GM18867 (cell line): ENCODE data around the gene AGR2.
"Not testable (repeated sequence)": the region's sequence is repeated elsewhere in the genome, so short reads cannot be mapped to it uniquely, and the experiment has no call there.

Source experiments
- ATAC-seq: cut with Tn5 transposase; IDR thresholded peaks from one replicate; pipeline ENCODE4 v1.9.1; 2021; ENCODE audit warnings: mild to moderate bottlenecking, moderate library complexity; ENCODE audit not compliant: unreplicated experiment

AGR2 gene

GRCh38 chr7:16804674-16805439 is at the start of gene AGR2:
Gene AGR2, minus strand, starts transcription at chr7:16804999. Its CDS starts 3,203 bp downstream, at chr7:16801796.
- ATAC-seq: no peak

- not testable (repeated sequence) for ATAC-seq
Measured at GRCh38 chr7:16853189-16853588, 48.4 kb upstream of the AGR2 start.

- no peak for ATAC-seq
Measured at GRCh38 chr7:16851829-16852228, 47.0 kb upstream of the AGR2 start.

GRCh38 chr7:16850614-16851466 is 46.0 kb upstream of the AGR2 start:
- no peak for ATAC-seq

GRCh38 chr7:16849296-16850148 is 44.7 kb upstream of the AGR2 start:
- ATAC-seq: no peak

- no peak for ATAC-seq
Measured at GRCh38 chr7:16847381-16847860, 42.6 kb upstream of the AGR2 start.

- no peak for ATAC-seq
Measured at GRCh38 chr7:16846601-16847165, 41.9 kb upstream of the AGR2 start.

- no peak for ATAC-seq
Measured at GRCh38 chr7:16845746-16846145, 40.9 kb upstream of the AGR2 start.

- no peak for ATAC-seq
Measured at GRCh38 chr7:16841681-16842080, 36.9 kb upstream of the AGR2 start.

GRCh38 chr7:16840094-16840493 is 35.3 kb upstream of the AGR2 start:
- no peak for ATAC-seq

- ATAC-seq: no peak
Measured at GRCh38 chr7:16839646-16840045, 34.8 kb upstream of the AGR2 start.

- no peak for ATAC-seq
Measured at GRCh38 chr7:16838891-16839290, 34.1 kb upstream of the AGR2 start.

- no peak for ATAC-seq
Measured at GRCh38 chr7:16838386-16838785, 33.6 kb upstream of the AGR2 start.

GRCh38 chr7:16836481-16836880 is 31.7 kb upstream of the AGR2 start:
- ATAC-seq: no peak

- ATAC-seq: no peak
Measured at GRCh38 chr7:16833373-16833772, 28.6 kb upstream of the AGR2 start.

- ATAC-seq: no peak
Measured at GRCh38 chr7:16826060-16826459, 21.3 kb upstream of the AGR2 start.

GRCh38 chr7:16822029-16822428 is 17.2 kb upstream of the AGR2 start:
- no peak for ATAC-seq

- no peak for ATAC-seq
Measured at GRCh38 chr7:16818732-16819131, 13.9 kb upstream of the AGR2 start.

- ATAC-seq: no peak
Measured at GRCh38 chr7:16817536-16817935, 12.7 kb upstream of the AGR2 start.

GRCh38 chr7:16816824-16817223 is 12.0 kb upstream of the AGR2 start:
- no peak for ATAC-seq

- no peak for ATAC-seq
Measured at GRCh38 chr7:16815001-16815400, 10.2 kb upstream of the AGR2 start.
